Coronary artery (tissue), 2 donors: ENCODE data around the gene TNFRSF18.
"Not testable (repeated sequence)": the region's sequence is repeated elsewhere in the genome, so short reads cannot be mapped to it uniquely, and the experiment has no call there.

ENCODE experiments used
- DNase-seq: peaks from one replicate; pipeline ENCODE4 v3.0.0-alpha.2; 2017; ENCODE audit warnings: low spot score
- H3K27ac ChIP-seq, 2 donors: fragments of 200-600 bp; sonication (generic); one replicate each; pipeline ENCODE4 v1.5.1; 2016 to 2019
- H3K4me3 ChIP-seq: fragments of 200-600 bp; sonication (generic); 2 replicates; pipeline ENCODE4 v1.5.1; 2016; ENCODE audit warnings: mild to moderate bottlenecking, moderate library complexity
- CTCF ChIP-seq: fragments of 200-600 bp; sonication (generic); IDR thresholded peaks from one replicate; pipeline ENCODE4 v1.5.1; 2019; ENCODE audit warnings: antibody characterized with exemption

TNFRSF18 gene

GRCh38 chr1:1181129-1181937 lies 25.1 kb downstream of the TNFRSF18 start:
- Histone ChIP-seq H3K27ac (no peak overlapping the region), H3K4me3 (no peak overlapping the region)
- DNase-seq, result no peak
- no peak for TF ChIP-seq CTCF

DNA sequence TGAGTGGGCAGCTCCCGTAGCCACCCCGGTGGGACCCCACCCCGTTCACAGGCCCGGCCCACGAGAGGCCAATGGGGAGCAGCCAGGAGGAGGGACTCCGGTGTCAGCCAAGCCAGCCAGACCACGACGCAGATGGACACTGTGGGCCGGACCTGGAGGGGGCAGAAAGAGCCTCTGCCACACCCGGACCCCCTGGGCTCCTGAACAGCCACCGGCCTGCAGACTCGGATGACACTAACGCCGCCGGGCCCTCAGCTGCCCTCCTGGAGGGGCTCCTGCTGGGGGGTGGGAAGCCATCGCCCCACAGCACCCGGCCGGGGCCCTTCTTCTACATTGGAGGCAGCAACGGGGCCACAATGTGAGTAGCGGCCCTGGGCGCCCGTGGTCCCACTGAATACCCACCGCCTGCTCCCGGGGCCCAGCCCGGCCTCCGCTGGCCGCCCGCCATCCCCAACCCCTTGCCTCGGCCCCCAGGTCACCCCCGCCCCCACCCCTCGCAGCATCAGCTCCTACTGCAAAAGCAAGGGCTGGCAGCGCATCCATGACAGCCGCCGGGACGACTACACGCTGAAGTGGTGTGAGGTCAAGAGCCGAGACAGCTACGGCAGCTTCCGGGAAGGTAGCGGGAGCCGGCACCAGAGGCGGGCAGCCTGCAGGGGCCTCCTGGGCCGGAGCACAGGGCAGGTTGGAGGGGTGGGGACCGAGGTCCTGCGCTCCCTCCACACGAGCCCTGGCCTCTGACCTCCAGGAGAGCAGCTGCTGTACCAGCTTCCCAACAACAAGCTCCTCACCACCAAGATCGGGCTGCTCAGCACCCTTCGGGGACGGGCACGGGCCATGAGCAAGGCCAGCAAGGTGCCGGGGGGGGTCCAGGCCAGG lies 26.2 kb downstream of the TNFRSF18 start:
- no peak overlapping the region for H3K27ac ChIP-seq
- no peak for TF ChIP-seq CTCF
- no peak overlapping the region for H3K4me3 ChIP-seq
- no peak for DNase-seq

DNA sequence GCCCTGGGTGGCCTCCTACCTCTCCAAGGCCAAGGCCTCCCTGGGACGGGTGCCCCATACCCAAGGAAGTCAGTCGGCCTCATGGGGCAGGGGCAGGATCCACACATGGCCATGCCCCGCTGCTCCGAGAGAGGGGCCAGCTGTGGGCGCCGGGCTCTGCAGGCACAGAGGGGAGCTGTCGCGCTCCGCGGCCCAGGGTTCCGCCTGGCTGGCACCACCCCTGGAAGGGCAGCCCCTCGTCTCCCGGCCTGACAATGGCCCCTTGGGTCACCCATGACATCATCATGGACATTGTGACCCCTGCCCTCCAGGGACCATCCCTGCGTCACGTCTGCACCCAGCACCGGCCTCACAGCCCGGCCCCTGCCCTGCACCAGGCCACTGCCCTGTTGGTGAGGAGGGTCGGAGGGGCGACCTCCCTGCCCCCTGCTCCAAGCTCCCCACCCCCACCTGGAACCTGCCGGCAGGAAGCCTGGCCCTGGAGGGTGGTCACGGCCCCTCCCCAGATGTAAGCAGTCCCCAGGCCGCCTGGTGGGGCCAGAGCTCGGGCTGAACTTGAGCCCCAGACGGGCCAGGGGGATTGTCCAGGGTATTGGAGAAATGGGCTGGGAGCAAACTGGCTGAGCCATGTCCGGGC lies 26.9 kb downstream of the TNFRSF18 start:
- no peak for TF ChIP-seq CTCF
- DNase-seq, result no peak
- H3K27ac ChIP-seq, result no peak overlapping the region

DNA sequence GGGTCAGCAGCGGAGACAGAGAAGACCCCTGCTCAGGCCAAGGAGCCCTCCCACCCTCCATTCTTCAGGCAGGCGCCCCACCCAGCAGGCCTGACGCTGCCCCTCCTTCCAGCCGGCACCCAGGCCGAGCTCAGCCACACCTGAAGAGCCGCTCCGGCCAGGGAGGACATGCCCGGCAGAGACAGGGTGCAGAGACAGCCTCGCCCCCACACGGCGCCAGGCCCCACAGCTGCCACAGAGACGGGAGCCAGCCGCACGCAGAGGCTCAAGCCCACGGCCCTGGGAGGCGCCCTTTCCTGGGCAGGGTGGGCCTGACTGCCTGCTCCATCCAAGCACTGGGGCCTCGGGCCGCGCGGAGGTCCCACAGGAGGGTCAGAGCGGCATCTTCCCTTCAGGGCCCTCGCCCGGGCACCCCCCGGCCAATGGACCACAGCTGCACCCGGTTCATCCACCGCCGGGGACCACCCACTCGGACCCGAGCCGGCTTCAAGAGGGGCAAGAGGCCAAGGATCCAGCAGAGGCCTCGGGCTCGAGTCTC lies 27.5 kb downstream of the TNFRSF18 start:
- TF ChIP-seq CTCF, result no peak
- DNase-seq, result no peak
- no peak overlapping the region for H3K27ac ChIP-seq
- H3K4me3 ChIP-seq, result no peak overlapping the region

More for the DNA sequence above, 26.9 kb downstream of the TNFRSF18 start:
- H3K4me3 ChIP-seq, result no peak overlapping the region

DNA sequence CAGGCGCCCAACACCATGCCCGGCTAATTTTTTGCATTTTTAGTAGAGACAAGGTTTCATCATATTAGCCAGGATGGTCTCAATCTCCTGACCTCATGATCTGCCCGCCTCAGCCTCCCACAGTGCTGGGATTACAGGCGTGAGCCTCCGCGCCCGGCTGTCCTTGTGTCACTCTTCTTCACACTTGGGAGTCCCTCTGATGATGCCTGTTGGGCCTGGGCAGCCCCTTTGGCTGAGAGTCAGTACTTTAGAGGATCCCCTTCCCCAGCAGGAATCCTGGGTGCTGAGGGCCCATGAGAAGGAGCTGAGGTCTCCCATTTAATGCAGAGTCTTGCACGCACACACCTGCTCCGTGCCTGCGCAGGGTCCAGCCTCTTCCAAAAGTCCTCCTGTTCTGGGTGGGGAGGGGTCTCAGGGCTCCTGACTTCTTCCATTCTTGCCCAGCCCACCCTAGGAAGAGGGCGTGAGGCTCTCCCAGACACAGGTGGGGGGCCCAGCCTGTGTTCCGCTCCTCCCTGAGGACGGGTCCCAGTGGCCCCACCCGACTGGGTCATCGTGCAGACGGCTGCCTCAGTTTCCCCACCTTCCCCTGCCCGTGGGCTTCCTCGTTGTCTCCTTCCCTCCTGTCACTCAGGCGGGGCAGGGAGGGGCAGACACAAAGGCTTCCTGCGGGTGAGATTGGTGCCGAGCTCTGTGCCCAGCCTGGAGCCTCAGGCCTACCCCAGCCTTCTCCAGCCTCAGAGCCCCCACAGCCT lies 28.8 kb downstream of the TNFRSF18 start:
- no peak overlapping the region for H3K27ac ChIP-seq
- DNase-seq, result no peak
- TF ChIP-seq CTCF, result no peak
- H3K4me3 ChIP-seq, result no peak overlapping the region

DNA sequence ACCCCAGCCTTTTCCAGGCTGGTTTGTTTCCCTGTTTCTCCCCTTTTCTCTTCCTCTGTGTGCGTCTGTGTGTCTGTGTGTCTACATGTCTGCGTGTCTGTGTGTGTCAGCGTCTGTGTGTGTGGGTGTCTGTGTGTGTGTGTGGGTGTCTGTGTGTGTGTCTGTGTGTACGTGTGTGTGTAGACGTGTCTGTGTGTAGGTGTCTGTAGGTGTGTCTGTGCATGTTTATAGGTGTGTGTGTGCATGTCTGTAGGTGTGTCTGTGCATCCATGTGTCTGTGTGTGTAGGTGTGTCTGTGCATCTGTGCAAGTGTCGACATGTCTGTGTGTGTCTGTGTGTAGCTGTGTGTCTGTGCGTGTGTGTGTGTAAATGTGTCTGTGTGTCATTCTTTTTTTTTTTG lies 29.5 kb downstream of the TNFRSF18 start:
- Histone ChIP-seq H3K27ac (no peak overlapping the region), H3K4me3 (no peak overlapping the region)
- no peak for DNase-seq
- TF ChIP-seq CTCF, result no peak

- DNase-seq, H3K4me3 ChIP-seq, H3K27ac ChIP-seq: not testable (repeated sequence)
Observed at GRCh38 chr1:1176063-1176761, 30.2 kb downstream of the TNFRSF18 start.
